Glutamatergic neuron (in vitro differentiated cells): ENCODE data around the gene BCL2. TPM values are rescaled to one million over a fixed set of nuclear protein-coding genes. Genes with fewer than 3 reads are reported as not detected.

Experiments
- DNase-seq: peaks from one replicate; pipeline ENCODE4 v3.0.0; 2022
- H3K27ac Mint-ChIP-seq: one replicate; pipeline ENCODE4 v1.8.0; 2020; ENCODE audit warnings: mild to moderate bottlenecking, mixed read lengths, inconsistent platforms; ENCODE audit not compliant: unreplicated experiment
- H3K27me3 Mint-ChIP-seq: one replicate; pipeline ENCODE4 v1.8.0; 2020; ENCODE audit warnings: mild to moderate bottlenecking, moderate library complexity, mixed read lengths, inconsistent platforms; ENCODE audit not compliant: unreplicated experiment
- H3K36me3 Mint-ChIP-seq: one replicate; pipeline ENCODE4 v1.8.0; 2020; ENCODE audit warnings: mild to moderate bottlenecking, mixed read lengths, inconsistent platforms; ENCODE audit not compliant: unreplicated experiment
- H3K4me1 Mint-ChIP-seq: one replicate; pipeline ENCODE4 v1.8.0; 2020; ENCODE audit warnings: mild to moderate bottlenecking, low read depth, mixed read lengths, inconsistent platforms; ENCODE audit not compliant: unreplicated experiment
- H3K4me3 Mint-ChIP-seq: one replicate; pipeline ENCODE4 v1.8.0; 2020; ENCODE audit warnings: mild to moderate bottlenecking, mixed read lengths, inconsistent platforms; ENCODE audit not compliant: unreplicated experiment
- H3K9me3 Mint-ChIP-seq: one replicate; pipeline ENCODE4 v1.8.0; 2020; ENCODE audit warnings: mild to moderate bottlenecking, moderate library complexity, mixed read lengths, inconsistent platforms; ENCODE audit not compliant: unreplicated experiment
- total RNA-seq: library from RNA; stranded (reverse); fragmentation: NEBNext Ultra II Directional; extraction: Animal tissue kit (Norgen Biotek cat#: 25700); gene quantifications from one replicate; pipeline ENCODE4 v1.2.1, GENCODE V29; 2021; ENCODE audit not compliant: unreplicated experiment
- TF ChIP-seq, protein P1 (sequence below): fragments of 200-600 bp; sonication (generic); IDR thresholded peaks from one replicate; pipeline ENCODE4 v1.5.0; 2021; ENCODE audit not compliant: partially characterized antibody, unreplicated experiment

The BCL2 gene
- total RNA-seq, 1 donor from 2014 or later, result 6.8 TPM

DNA sequence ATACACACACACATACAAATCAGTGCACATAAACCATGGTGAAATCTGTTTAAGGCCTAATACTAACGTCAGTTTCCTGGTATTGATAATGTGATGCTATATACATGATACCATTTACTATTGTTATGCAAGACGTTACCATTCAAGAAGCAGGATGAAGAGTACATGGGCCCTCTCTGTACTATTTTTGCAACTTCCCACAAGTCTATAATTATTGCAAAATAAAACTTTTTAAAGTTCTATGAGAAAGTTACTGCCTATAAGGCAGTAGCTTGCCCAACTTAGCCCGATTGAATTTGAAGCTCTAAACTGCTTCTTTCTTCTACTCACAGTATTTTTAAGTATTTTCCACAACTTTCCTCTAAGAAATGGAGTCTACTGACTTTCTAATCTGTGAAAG is 74.0 kb downstream of the BCL2 start:
- Mint-ChIP-seq H3K27ac (no peak overlapping the region), H3K27me3 (no peaks in the 10 kb centered on the region), H3K4me1 (peaks cover 2% of the 10 kb centered on the region), H3K4me3 (no peak overlapping the region), H3K36me3 (peaks cover 10% of the 10 kb centered on the region), H3K9me3 (peaks cover 2% of the 10 kb centered on the region)
- TF ChIP-seq, protein P1, sequence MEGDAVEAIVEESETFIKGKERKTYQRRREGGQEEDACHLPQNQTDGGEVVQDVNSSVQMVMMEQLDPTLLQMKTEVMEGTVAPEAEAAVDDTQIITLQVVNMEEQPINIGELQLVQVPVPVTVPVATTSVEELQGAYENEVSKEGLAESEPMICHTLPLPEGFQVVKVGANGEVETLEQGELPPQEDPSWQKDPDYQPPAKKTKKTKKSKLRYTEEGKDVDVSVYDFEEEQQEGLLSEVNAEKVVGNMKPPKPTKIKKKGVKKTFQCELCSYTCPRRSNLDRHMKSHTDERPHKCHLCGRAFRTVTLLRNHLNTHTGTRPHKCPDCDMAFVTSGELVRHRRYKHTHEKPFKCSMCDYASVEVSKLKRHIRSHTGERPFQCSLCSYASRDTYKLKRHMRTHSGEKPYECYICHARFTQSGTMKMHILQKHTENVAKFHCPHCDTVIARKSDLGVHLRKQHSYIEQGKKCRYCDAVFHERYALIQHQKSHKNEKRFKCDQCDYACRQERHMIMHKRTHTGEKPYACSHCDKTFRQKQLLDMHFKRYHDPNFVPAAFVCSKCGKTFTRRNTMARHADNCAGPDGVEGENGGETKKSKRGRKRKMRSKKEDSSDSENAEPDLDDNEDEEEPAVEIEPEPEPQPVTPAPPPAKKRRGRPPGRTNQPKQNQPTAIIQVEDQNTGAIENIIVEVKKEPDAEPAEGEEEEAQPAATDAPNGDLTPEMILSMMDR, result no peak
- no peak for DNase-seq

DNA sequence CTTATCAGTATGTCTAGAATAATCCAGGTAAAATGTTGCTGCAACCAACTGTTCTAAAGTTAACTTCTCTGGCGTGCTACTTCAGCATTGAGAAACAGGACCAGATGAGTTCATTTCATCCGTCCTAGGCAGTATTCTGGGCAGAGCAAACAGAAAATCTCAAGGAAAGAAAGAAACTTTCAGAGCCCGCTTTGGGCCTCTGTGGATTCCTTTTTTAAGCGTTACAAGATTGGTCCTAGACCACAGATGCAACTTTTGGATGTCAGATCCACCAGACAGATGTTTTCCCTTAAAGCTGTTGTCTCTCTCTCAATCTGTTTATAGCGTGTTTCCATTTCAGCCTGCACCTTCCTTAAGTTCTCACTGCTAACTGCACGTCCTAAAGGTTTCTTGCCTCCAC is 75.0 kb downstream of the BCL2 start:
- DNase-seq, result no peak
- Mint-ChIP-seq H3K4me1 (peaks cover 2% of the 10 kb centered on the region), H3K27me3 (no peaks in the 10 kb centered on the region), H3K36me3 (peaks cover 10% of the 10 kb centered on the region), H3K4me3 (no peak overlapping the region), H3K9me3 (peaks cover 2% of the 10 kb centered on the region), H3K27ac (no peak overlapping the region)
- TF ChIP-seq, protein P1, result no peak

DNA sequence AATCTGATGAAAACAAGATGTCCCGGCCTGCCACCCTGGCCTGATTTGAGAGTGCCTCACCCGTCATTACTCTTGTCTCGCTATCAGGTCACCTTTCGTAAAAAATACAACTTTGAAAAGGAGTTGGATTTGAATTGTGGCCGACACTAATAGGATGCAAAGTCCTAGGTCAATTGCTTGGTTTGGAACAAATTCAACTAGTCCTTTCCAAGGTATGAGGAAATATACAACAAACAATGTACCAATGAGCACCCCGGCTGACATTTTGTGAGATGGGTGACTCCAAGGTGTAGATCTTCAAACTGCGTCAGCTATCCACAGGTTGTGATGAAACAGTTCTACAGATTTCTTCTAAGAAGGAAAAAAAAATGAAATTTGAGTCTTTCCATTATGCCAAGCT is 77.8 kb downstream of the BCL2 start:
- DNase-seq, result no peak
- peaks cover 3% of the 10 kb centered on the region for H3K9me3 Mint-ChIP-seq
- no peaks in the 10 kb centered on the region for H3K27me3 Mint-ChIP-seq
- no peak overlapping the region for H3K27ac Mint-ChIP-seq
- TF ChIP-seq, protein P1, result no peak
- peaks cover 5% of the 10 kb centered on the region for H3K36me3 Mint-ChIP-seq
- H3K4me3 Mint-ChIP-seq, result no peak overlapping the region
- peaks cover 13% of the 10 kb centered on the region for H3K4me1 Mint-ChIP-seq

DNA sequence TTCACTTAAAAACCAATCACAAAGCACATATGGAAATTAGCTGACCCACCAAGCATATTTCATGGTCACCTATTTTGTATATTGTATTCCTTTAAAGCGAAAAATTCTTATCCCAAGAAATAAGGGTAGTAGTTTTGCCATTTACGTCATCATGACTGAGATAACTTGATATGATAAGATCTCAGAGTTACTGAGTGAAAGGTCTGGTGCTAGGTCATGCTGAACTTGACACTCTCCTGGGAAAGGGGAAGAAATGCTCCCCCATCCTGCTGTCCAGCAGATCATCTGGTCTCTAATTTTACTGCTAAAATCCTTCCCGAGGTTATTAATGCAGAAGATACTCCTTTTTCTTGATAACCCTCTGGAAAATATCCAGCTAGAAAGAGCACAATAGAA is 78.3 kb downstream of the BCL2 start:
- DNase-seq, result no peak
- no peak overlapping the region for H3K27ac Mint-ChIP-seq
- H3K4me1 Mint-ChIP-seq, result peaks cover 13% of the 10 kb centered on the region
- no peaks in the 10 kb centered on the region for H3K27me3 Mint-ChIP-seq
- H3K36me3 Mint-ChIP-seq, result peaks cover under 1% of the 10 kb centered on the region
- peaks cover 3% of the 10 kb centered on the region for H3K9me3 Mint-ChIP-seq
- TF ChIP-seq, protein P1, result no peak
- no peak overlapping the region for H3K4me3 Mint-ChIP-seq

DNA sequence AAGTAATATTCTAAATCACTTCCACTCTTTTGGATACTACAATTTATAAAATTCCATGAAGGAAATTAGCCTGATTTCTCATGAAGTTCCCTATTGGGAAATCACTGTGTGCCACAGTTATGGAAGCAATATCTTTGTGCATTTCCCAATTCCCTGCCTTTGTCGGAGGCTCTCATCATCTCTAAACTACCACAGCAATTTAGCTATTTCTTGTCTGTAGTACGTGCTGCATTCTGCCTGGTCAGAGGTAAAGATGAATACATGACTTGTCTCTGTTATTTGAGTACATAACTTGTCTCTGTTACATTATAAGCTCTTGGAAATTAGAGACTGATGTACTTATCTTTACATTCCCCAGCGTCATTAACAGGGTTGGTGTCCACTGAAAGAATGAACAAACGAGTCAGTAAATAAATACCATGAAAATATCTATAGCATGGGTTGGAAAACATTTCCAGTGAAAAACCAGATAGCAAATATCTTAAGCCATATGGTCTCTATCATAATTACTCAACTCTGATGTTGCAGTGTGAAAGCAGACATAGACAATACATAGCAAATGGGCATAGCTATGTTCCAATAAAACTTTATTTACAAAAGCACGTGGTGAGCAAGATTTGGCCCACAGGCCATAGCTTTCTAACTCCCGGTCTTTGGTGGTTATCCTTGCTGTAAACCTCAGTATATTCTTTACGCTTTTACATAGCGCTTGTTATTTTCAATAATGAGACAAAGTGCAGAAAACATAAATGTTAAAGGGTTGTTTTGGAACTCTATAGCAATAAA is 78.8 kb downstream of the BCL2 start:
- H3K4me1 Mint-ChIP-seq, result peaks cover 11% of the 10 kb centered on the region
- TF ChIP-seq, protein P1, result no peak
- no peaks in the 10 kb centered on the region for H3K36me3 Mint-ChIP-seq
- H3K27ac Mint-ChIP-seq, result no peak overlapping the region
- H3K9me3 Mint-ChIP-seq, result peaks cover 3% of the 10 kb centered on the region
- H3K27me3 Mint-ChIP-seq, result no peaks in the 10 kb centered on the region
- no peak overlapping the region for H3K4me3 Mint-ChIP-seq
- DNase-seq, result no peak
